NCI-H1694 treated with DMSO at 0.1 percent for 48 hours (cell line): Measurements from ENCODE around the gene CLEC3B.

ENCODE experiments used
- DNase-seq: peaks from one replicate; lab custom pipeline; 2025; lab: John Stamatoyannopoulos, UW

CLEC3B gene

GRCh38 chr3:45003859-45004258 lies 22.2 kb upstream of the CLEC3B start:
- no peak for DNase-seq

DNA sequence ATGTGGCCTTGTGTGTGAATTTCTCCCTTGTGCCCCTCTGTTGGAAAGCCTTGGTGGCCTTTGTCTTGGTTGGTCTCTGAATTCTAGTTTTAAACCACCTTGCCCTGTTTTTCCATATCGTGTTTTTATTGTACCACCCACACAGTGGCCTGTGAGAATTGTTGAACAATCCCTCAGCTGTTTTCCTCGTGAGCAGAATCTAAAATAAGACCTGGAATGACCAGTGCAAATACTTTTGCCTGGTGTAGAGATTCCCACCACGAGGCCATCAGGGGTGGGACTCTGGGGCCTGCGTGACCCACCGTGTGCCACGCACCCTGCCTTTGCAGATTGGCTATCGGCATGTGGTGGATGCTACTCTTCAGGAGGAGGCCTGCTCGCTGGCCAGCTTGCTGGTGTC lies 19.0 kb upstream of the CLEC3B start:
- DNase-seq: no peak

DNA sequence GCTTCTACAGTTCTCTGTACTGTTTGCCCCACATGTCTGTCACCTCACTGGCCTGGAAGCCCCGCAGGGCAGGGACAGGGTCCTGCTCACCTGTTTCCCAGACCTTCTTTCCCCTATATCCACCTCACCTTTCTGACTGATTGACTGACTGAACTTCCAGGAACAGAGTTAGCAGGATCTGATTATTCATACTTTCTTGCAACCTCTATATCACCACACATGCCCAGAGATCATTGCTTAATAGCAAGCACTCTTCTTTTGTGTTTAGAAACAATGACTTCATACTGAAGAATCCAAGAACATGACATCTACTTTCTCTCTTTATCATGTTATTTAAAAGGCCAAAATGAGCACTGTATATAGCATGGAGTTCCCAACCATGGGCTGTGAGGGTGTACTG lies 18.0 kb upstream of the CLEC3B start:
- DNase-seq: no peak

DNA sequence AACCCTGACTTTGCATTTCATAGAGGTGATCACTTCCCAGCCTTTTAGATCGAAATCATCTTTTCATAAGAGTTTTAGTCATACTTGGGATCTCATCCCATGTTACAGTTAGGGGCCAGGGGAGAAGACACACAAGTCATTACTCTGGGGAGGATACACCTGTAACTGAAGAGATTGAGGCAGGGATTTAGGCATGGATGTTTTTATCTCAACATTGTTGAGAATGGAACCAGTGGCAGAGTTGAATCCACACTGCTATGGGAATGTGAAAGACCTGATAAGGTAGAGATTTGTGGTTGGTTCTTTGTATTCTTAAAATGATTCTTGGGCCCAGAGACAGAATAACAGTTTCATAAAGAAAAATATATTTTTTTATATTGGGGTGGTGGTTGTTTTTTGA lies 16.2 kb upstream of the CLEC3B start:
- no peak for DNase-seq

DNA sequence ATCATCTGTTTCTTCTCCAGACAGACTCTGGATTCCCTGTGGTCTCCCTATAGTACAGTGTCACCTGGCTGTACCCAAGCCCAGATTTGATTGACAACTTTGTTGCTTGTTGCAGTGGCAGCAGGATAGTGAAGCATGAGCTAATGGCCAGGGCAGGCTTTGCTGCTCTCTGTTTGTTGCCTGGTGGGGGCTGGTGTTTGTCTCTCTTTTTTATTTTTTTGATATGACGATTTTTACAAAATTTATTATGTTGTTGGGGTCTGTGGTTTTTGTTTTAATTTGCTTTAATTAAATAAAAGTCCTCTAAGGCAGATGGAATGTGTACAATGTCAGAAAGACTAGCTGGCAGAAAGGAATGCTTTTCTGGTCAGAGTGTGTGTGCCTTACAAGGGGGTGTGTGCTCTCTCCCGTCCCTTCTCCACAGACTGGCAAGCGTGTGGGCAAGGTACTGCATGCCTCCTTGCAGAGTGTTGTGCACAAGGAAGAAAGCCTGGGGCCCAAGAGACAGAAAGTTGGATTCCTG lies 15.2 kb upstream of the CLEC3B start:
- no peak for DNase-seq

DNA sequence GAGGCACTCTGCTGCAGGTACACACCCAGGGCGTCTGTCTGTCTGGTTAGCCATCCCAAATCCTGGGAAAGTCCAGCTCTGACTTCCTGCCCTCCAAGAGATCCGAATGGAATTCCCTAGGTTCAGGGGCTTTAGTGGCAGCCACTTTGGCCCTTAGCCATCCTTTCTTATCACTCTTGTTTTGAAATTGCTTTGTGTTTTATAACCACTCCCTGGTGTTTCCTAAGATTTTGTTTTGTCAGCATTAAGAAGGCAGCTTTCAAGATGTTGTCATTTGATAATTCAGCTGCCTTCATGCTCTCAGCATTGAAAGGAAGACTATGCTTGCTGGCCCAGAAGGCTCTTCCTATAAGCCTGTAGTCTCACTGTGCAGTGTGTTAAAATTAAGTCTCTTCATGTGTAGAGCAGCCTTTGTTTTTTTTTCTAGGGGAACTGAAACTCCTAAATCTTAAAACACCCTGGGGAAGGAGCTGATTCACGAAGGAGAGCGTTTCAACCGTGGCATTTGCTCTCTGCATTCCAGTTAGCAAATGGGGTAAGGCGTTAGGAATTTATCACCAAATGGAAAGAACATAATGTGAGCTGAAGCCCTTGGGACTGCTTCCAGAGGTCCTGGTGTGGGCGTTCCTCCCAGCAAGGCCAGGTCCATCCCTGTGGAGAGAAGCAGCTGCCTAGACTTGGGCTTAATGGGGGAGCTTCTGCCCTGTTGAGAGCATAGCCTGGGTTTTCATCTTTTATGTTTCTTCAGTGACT lies 14.2 kb upstream of the CLEC3B start:
- DNase-seq: no peak

DNA sequence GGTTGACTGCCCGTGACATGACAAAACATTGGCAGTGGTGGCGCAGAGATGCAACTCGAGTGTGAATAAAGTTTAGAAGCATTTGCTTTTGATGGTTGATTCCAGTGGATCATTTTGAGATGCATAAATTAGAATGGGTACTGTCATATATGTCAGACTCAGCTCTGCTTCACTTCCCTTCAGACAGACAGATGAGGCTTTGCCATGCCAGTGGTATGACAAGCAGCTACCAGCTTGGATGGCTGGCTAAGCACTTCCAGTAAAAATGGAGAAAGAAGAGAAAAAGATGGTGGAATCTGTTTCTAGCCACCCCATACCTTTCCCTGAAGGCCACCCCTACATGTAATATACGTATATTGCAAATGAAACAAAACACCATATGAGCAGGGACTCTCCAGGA lies 13.5 kb upstream of the CLEC3B start:
- no peak for DNase-seq

DNA sequence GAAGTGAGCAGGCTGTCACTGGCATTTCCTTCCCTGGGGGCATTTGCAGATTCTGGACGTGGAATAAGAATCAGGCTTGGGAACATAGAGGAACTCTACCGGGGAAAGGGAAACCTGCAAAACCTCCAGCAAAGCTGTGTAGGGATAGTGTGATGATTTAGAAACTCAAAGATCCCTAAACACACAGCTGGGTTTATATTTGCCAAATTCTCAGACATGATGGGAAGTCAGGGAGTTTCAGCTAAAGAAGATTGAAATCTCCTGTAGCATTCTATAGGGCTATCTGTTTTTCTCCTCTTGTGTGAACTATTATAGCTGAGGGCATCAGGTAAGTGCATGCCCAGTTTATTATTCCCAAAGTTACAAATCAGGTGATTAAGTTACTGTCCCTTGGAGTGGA lies 9.2 kb upstream of the CLEC3B start:
- no peak for DNase-seq

- DNase-seq: no peak
Measured at GRCh38 chr3:45017821-45018220, 8.3 kb upstream of the CLEC3B start.

DNA sequence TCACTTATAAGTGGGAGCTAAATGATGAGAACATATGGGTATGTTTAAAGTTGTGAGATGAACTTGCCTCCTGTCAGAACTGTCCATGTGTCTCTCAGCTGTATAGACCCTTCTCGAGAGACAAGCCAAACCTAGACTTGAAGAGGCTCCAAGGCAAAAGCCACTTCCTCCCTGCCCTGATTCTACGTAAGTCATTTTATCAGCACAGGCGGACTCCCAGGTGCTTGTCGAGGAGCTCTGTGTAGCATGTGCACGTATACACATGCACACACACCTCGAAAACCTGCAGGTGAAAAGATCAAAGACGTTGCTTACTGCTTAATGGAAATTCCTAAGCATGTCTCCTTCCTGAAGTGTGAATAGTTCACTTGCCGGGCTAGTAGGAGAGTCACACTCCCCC lies 5.6 kb upstream of the CLEC3B start:
- DNase-seq: no peak

DNA sequence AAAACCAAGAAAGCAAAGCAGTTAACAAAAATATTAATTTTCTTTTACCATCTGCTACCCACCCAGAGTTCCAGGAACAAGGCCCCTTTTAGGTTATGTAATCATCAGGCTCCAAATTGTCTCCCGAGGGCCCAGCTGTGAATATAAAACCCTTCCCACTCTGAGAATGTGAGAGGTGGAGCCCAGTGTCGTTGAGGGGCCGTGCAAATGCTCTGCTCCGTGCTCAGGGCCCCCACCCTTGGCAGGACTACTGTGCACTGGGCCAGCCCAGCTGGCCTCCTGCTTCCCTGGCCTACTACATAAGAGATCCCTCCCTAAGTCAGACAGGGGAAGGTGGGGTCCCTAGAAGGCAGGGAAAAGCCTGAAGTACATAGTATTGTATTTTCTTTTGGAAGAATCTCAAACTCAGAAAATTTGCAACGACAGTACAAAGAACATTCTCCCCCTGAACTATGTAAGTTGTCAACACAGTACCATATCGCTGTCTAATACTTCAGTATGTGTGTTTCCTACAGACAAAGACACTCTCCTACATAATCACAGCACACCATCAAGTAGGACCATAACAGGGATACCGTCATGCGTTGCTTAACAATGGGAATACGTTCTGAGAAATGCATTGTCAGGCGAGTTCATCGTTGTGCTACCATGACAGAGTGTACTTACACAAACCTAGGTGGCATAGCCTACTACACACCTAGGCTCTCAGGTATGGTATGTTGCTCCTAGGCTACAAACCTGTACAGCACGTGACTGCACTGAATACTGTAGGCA lies 4.4 kb upstream of the CLEC3B start:
- no peak for DNase-seq

DNA sequence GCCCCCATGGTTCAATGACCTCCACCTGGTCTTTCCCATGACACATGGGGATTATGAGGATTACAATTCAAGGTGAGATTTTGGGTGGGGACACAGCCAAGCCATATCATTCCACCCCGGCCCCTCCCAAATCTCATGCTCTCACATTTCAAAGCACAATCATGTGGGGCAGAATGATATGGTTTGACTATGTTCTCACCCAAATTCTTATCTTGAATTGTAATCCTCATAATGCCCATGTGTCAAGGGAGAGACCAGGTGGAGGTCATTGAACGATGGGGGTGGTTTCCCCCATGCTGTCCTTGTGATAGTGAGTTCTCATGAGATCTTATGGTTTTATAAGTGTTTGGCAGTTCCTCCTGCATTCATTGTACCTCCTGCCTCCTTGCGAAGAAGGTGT lies 2.4 kb upstream of the CLEC3B start:
- no peak for DNase-seq

DNA sequence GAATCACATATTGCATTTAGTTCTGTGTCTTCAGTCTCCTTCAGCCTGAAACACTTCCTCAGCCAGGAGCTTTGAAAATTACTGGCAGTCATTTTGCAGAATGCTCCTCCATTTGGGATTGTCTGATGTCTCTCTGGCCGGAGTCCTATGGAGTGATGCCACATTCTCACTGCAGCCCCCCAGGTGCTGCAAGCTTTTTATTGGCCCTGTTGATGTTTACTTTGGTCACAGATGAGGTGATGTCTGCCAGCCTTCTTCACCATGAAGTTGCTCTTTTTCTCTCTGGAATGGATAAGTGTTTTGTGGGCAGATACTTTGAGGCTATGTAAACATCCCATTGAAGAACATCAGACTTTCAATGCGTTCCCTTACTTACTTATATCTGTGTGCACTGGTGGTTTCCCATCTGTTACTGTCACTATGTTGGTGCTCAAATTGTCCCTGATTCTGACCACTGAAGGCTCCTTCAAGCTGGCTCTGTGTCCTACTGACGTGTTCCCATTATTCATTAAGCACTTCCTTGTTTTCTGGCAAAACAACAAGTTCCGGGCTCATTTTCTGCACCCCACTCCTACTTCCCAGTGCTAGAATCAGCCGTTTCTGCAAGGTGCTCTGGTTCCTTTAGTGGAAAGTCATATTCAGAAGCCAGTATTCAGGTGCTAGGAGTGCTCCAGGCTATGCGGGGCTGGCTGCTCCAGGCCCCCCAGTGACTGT lies 1.4 kb upstream of the CLEC3B start:
- no peak for DNase-seq

GRCh38 chr3:45026957-45027356 lies 854 bp downstream of the CLEC3B start:
- DNase-seq: no peak

DNA sequence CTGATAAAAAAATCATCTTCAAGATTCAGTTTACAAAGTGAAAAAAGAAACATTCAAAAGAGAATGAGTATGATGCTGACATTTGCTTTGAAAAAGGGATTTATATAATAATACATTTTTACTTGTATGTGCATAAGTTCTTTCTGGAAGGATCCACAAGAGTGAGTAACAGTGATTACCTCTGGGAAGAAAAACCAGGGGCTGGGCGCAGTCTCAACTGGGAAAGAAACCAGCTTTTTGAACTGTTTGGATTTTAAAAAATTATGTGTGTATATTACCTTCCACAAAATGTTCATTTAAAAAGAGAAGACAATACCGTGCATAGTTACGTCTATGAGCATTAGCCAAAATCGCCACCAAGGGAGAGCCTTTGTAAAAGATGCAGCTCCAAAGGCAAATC lies 1.3 kb downstream of the CLEC3B start:
- no peak for DNase-seq

DNA sequence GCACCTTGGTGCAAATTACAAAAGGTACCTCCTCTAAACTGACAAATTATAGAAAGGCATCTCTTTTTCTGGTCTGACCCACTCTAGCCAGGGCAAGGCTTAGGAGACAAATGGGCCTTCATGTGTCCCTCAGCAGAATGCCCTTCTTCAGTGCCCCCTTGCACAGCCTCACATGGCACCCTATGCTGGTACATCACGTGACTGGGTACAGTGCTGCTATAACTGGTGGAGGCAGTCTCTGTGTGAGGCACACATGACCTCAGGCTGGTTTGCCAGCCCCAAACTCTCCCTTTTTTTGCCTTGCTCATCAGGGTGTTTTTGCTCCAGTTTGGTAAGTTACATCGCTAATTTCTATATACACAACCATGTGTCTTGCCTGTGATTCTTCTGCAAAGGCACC lies 3.1 kb downstream of the CLEC3B start:
- DNase-seq: no peak

DNA sequence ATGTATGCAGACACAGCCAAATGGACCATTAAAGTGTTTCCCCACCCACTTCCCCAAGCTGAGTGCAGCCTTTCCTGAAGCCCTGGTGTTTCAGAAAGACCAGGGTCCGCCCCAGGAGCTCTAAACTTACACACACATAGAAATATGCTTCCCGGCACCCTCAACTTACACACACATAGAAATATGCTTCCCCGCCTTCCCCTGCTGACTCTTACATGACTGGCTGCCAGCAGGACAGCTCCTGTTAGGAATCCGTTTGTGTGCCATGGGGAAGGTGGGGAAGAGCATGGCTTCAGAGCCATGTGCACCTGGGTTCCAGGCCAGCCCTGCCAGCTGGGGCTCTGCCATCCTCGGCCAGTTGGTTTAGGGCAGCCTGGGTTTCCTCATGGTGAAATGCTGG lies 3.6 kb downstream of the CLEC3B start:
- no peak for DNase-seq

GRCh38 chr3:45031531-45031930 lies 5.4 kb downstream of the CLEC3B start:
- no peak for DNase-seq

GRCh38 chr3:45032113-45032512 lies 6.0 kb downstream of the CLEC3B start:
- no peak for DNase-seq

GRCh38 chr3:45033791-45034190 lies 7.7 kb downstream of the CLEC3B start:
- DNase-seq: no peak

GRCh38 chr3:45034612-45035252 lies 8.6 kb downstream of the CLEC3B start:
- DNase-seq: no peak
